ENCODE results near the gene RNF215.

The RNF215 gene

DNA sequence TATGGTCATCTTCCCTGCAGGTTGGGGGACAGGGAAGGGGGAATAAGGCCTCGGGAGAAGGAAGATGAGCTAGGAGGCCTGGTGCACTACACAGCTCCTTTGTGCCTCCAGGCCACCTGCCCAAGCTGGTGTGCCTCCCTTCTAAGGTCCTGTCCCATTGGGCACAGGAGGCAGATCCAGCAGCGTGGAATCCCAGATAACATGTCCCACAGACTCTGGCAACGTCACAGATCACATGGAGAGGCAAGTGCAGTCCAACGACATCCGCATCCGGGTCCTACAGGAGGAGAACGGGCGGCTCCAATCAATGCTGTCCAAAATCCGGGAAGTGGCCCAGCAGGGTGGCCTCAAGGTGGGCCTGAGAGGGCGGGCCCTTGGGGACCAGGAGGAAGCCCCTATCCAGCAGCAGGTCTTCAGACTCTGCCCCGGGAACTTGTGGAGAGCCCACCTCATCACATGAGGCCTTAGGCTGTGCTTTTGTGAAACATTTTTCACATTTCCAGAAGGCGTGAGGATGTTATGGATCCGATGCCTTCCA lies 11.8 kb downstream of the RNF215 start:
- H3K27me3 ChIP-seq: no peaks in the 10 kb centered on the region
- TF ChIP-seq, protein P1, sequence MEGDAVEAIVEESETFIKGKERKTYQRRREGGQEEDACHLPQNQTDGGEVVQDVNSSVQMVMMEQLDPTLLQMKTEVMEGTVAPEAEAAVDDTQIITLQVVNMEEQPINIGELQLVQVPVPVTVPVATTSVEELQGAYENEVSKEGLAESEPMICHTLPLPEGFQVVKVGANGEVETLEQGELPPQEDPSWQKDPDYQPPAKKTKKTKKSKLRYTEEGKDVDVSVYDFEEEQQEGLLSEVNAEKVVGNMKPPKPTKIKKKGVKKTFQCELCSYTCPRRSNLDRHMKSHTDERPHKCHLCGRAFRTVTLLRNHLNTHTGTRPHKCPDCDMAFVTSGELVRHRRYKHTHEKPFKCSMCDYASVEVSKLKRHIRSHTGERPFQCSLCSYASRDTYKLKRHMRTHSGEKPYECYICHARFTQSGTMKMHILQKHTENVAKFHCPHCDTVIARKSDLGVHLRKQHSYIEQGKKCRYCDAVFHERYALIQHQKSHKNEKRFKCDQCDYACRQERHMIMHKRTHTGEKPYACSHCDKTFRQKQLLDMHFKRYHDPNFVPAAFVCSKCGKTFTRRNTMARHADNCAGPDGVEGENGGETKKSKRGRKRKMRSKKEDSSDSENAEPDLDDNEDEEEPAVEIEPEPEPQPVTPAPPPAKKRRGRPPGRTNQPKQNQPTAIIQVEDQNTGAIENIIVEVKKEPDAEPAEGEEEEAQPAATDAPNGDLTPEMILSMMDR (IDR thresholded peaks at IDR 0.05): no peak
- H3K4me3 ChIP-seq (ENCODE audit: low read depth in 1 of 2, low read length in 1 of 2): no peak overlapping the region
- no peaks in the 10 kb centered on the region for H3K9me3 ChIP-seq
- H3K36me3 ChIP-seq: peaks cover 28% of the 10 kb centered on the region
- H3K27ac ChIP-seq: no peak overlapping the region
- peaks cover 23 to 28% of the 10 kb centered on the region in 2 experiments for H3K4me1 ChIP-seq (ENCODE audit: control insufficient read depth in 1 of 2, insufficient read depth in 1 of 2, low read depth in 1 of 2, low read length in 1 of 2)

DNA sequence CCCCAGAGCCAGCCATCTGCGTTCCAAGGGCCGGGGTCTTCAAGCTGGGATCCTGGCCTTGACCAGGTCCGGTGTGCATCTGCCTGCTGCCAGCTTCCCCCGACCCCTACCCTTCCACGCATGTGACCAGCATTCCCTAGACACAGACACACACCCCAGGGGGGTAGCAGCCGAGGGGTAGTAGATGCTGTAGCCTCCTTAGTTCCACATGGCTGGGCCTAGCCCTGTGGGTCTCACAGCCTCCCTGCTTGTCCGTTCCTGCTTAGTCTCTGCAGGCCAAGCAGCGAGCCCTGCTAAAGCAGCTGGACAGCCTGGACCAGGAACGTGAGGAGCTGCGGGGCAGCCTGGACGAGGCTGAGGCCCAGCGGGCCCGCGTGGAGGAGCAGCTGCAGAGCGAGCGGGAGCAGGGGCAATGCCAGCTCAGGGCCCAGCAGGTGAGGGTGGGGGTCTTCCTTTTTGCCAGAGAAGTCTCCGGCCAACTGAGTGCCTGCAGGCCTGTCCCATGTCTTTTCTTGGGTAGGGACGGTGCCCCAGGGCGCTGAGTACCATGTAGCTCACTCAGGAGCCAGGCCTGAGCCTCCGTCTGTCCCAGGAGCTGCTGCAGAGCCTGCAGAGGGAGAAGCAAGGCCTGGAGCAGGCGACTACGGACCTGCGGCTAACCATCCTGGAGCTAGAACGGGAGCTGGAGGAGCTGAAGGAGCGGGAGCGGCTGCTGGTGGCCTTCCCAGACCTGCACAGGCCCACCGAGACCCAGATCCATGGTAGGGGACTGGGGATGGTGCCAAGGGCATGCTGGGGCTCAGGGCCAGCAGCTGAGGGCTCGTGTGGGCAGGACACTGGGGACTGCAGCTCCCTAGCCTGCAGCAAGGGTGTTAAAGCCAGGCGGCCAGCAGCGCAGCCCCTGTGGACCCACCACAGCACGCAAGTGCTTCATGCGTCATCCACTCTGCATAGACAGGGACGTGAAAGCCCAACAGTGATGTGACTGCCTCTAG lies 13.6 kb downstream of the RNF215 start:
- Histone ChIP-seq H3K27me3 (no peaks in the 10 kb centered on the region), H3K4me3 (ENCODE audit: low read depth in 1 of 2, low read length in 1 of 2) (peak overlapping the region; percentile 2 to 50), H3K36me3 (peaks cover 13% of the 10 kb centered on the region), H3K27ac (peak overlapping the region; percentile 90), H3K9me3 (no peaks in the 10 kb centered on the region), H3K4me1 (ENCODE audit: control insufficient read depth in 1 of 2, insufficient read depth in 1 of 2, low read depth in 1 of 2, low read length in 1 of 2) (peaks cover 23 to 28% of the 10 kb centered on the region in 2 experiments)
- TF ChIP-seq, protein P1 (IDR thresholded peaks at IDR 0.05): no peak

DNA sequence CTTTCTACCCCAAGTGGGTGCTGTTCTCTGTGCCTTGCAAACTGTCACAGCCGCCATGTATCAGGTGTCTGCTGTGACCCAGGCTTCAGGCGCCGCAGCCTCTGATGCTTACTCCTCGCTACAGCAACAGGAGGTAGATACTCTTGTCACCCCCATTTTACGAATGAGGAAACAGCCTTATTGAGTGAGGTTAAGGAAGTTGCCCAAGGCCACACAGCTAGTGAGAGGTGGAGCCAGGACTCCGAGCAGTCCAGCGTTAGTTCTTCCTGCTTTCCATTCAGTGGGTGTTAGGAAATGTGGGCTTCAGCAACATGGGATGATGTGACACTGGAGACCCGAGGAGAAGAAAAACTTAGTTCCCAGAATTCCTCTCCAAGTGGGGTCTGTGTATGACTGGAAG lies 14.3 kb downstream of the RNF215 start:
- Histone ChIP-seq H3K4me1 (ENCODE audit: control insufficient read depth in 1 of 2, insufficient read depth in 1 of 2, low read depth in 1 of 2, low read length in 1 of 2) (peaks cover 23 to 28% of the 10 kb centered on the region in 2 experiments), H3K9me3 (no peaks in the 10 kb centered on the region), H3K36me3 (peaks cover 11% of the 10 kb centered on the region), H3K27me3 (no peaks in the 10 kb centered on the region), H3K4me3 (ENCODE audit: low read depth in 1 of 2, low read length in 1 of 2) (peak overlapping the region; percentile 2 to 50), H3K27ac (peak overlapping the region; percentile 90)
- TF ChIP-seq, protein P1 (IDR thresholded peaks at IDR 0.05): no peak

DNA sequence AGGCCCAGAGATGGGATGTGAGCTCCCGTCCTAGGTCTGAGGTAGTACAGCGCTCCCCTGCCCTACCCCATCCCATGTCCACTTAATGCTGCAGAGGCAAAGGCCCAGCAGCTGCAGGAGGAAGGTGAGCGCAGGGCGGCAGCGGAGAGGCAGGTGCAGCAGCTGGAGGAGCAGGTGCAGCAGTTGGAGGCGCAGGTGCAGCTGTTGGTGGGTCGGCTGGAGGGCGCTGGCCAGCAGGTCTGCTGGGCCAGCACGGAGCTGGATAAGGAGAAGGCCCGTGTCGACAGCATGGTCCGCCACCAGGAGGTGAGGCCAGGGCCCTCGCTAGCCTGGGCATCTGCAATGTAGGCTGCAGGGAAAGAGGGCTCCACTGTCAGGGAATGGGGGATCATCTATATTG lies 15.2 kb downstream of the RNF215 start:
- H3K27ac ChIP-seq: peak overlapping the region; percentile 90
- TF ChIP-seq, protein P1 (IDR thresholded peaks at IDR 0.05): no peak
- H3K27me3 ChIP-seq: no peaks in the 10 kb centered on the region
- no peaks in the 10 kb centered on the region for H3K9me3 ChIP-seq
- no peak overlapping the region for H3K4me3 ChIP-seq (ENCODE audit: low read depth in 1 of 2, low read length in 1 of 2)
- peaks cover 1% of the 10 kb centered on the region for H3K36me3 ChIP-seq
- peaks cover 23 to 28% of the 10 kb centered on the region in 2 experiments for H3K4me1 ChIP-seq (ENCODE audit: control insufficient read depth in 1 of 2, insufficient read depth in 1 of 2, low read depth in 1 of 2, low read length in 1 of 2)

DNA sequence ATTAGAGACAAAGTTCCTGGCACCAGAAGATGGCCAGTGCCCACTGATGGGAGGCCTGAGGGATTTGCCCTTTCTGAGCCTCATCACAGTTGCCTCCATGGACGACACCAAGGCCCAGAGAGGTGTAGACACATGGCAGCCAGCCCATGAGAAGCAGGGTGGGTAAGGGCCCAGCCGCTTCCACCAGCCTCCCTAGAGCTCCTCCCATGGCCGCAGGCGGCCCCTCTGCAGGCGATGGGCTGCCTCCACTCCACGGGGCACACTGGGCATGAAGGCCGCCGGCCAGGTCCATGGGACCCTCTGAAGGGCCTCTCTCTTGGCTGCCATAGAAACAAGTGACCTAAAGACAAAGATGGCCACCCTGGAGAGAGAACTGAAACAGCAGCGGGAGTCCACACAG lies 15.9 kb downstream of the RNF215 start:
- peaks cover 23 to 28% of the 10 kb centered on the region in 2 experiments for H3K4me1 ChIP-seq (ENCODE audit: control insufficient read depth in 1 of 2, insufficient read depth in 1 of 2, low read depth in 1 of 2, low read length in 1 of 2)
- no peaks in the 10 kb centered on the region for H3K27me3 ChIP-seq
- no peak overlapping the region for H3K27ac ChIP-seq
- no peaks in the 10 kb centered on the region for H3K36me3 ChIP-seq
- H3K4me3 ChIP-seq (ENCODE audit: low read depth in 1 of 2, low read length in 1 of 2): no peak overlapping the region
- H3K9me3 ChIP-seq: no peaks in the 10 kb centered on the region
- TF ChIP-seq, protein P1 (IDR thresholded peaks at IDR 0.05): no peak
